Fibroblast of skin of left quadriceps (primary cell): ENCODE measurements around the gene NDOR1.

ENCODE experiments used
- DNase-seq, 2 experiments: peaks; one replicate each; pipeline ENCODE4 v3.0.0-alpha.2; 2013; ENCODE audit warnings: low read depth in 2 of 2

The NDOR1 gene

GRCh38 chr9:137220317-137221094 lies 15.0 kb downstream of the NDOR1 start:
- DNase-seq: no peak

DNA sequence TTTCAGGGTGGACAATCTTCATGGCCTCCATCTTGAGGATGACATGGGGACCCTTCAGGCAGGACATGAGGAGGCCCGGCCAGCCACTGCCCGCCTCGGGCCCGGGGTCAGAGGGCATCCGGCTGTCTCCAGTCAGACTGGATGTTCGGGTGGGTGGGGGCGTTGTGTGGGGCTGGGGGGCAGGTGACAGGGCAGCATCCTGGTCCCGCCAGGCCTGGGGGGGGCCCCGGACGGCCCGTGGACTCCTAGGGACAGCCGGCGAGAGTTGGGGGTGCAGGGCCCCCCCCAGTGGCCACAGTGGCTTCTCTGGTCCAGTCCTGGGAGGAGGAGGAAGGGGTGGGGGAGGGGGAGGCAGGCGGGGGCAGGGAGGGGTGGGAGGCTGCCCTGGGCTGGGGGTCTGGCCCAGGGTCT lies 15.6 kb downstream of the NDOR1 start:
- DNase-seq: no peak

DNA sequence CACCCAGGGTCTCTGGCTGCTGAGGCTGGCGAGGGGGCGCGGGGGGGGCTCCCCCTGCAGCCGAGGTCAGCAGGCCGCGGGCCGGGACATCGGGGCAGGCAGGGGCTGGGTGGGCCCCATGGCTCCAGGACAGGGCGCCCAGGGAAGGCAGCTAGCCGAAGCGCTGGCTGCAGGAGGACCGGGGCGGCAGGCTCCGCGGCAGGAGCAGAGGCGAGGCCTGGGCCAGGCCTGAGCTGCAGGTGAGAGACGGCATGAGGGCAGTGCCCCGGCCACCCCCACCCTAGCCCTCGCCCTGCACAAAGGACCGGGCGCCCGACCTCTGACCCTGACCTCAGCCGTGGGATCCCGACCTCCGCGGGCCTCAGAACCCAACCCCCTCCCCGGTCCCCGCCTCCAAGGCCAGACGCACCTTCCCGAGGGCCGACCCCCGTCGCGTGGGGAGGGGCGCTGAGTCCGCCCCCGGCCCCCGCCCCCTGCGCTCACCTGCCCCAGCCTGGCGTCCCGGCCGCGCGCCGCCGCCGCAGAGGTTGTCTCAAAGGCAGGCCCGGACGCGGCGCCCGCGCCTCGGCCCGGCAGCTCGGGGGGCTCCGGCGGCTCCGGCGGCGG lies 16.1 kb downstream of the NDOR1 start:
- no peak for DNase-seq

DNA sequence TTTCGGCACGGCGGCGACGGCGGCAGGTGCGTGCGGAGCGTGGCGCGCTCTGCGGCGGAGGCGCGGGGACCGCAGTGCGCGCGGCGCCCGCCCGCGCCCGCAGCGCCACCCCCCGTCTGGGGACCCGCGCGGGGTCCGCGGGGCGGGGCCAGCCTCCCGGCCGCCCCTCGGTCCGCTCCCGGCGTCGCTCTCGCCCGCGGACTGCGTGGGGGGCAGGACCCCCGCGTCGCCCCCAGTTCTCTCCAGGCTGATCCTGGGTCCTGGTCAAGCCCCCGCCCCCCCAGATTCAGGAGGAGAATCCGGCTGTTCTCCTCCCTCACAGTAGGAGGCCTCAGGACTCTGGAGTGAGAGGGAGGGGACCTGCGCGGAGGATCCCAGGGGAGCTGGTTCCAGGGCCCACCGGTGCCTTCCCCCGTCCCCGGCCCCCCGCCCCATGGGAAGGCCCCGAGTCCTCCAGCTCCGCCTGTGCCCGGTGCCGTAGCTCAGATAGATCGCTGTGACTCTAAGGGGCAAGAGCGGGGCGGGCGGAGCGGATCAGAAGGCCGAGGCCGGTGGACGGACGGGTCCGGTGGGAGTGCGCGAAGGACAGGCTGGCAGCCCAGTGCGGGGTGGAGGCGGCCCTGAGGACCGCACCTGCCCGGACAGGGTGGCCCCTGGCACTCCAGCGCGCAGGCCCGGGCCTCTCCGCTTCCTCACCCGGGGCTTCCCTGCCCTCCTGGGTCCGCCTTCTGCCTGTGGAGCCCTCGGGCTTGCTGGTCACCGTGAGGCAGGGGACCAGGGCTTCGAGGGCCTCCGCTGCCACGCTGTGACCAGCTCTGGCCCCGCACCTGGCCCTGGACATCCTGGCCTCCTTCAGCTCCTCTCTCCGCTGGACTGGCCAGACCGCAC lies 16.9 kb downstream of the NDOR1 start, which contains the start of gene RNF208:
Gene RNF208 (minus strand): TSS at position 51 of the 888 bp plus-strand sequence. CDS start 1,028 bp downstream, outside the sequence.
- no peak for DNase-seq

DNA sequence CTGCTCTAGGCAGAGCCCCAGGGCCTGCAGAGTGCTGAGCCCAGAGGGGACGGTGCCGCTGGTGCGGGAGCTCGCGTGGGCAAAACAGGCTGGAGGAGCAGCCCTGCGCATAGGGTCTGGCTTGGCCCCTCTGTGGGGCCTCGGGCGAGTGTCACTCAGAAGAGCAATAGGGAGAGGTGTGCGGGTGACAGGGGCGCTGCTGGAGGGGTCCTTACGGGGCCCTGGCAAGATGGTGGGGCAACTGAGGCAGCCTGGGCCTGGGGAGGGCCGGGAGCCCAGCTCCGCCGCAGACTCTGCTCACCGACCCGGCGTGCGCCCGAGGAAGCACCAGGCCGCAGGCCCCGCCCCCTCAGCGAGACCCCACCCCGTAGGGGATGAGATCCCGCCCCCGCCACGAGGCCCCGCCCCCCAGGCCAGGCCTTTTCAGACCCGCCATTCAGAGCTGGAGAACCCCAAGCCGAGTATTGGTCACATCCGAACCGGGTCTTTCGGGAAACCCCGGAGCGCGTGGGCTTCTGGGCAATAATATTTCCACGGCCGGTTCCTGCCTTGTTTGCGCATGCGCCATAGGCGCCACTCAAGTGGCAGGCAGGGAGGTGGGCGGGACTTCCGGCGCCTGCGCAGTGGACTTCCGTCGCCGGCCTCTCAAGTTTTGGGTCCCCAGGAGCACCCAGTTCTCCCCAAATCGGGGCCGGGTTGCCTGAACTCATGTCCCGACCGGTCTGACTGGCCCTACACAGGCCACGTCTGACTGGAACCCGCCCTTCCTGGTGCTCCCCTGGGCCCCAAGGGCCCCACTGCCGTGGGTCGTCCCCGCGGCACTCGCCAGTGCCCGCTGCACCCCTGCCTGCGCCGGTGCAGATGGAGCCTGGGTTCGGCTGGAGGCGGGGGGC lies 17.8 kb downstream of the NDOR1 start:
- peak; percentile 97 for DNase-seq

DNA sequence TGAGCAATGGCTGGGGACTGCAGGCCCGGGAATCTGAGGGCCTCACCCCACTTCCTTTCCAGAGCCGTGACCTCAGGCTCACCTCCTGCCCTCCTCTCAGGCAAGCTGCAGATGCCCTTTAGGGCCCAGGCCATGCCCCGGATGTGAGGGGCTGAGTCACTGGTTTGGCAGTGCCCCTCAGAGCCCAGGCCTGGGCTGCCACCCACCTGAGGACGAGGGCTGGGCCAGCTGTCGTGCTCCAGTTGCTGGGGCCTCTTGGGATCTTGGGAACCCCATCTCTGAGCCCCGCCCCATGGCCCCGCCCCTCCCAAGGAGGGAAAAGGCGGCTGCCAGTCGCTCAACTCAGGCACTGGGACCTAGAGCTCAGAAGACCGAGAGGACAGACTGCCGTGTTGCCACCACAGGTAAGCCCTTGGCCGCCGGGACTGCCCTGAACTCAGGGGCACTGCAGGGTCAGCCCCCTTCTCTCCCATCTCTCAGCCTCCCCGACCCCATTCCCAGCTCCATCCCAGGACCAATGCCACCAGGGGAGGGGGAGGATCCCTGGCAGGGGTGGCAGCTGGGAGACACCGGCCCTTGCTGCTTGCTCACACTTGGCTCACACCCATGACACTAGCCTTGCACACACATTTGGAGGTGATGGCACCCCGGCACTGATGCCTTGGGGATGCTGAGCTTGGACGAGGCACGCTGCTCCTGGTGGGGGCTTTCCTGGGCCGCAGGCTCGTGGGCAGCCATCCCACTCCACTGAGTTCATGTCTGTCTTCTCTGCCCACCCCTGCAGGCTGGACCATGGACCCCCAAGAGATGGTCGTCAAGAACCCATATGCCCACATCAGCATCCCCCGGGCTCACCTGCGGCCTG lies 19.6 kb downstream of the NDOR1 start, which contains the start of gene CYSRT1:
Gene CYSRT1 (plus strand): TSS at position 345 of the 865 bp plus-strand sequence. CDS start 448 bp downstream, at position 793.
- DNase-seq: no peak

- no peak for DNase-seq
These were observed 20.3 kb downstream of the NDOR1 start for GRCh38 chr9:137225699-137226331.

GRCh38 chr9:137226338-137227053 lies 21.0 kb downstream of the NDOR1 start:
- DNase-seq: no peak

- peak; percentile 22 to 36 for DNase-seq
These were observed 21.8 kb downstream of the NDOR1 start, which contains the start of gene RNF224 for GRCh38 chr9:137227054-137227852. Gene RNF224, plus strand, starts transcription at chr9:137227502. Its CDS starts 834 bp downstream, at chr9:137228336.

GRCh38 chr9:137227853-137228505 lies 22.5 kb downstream of the NDOR1 start:
- no peak for DNase-seq

GRCh38 chr9:137228506-137228967 lies 23.0 kb downstream of the NDOR1 start:
- DNase-seq: no peak

DNA sequence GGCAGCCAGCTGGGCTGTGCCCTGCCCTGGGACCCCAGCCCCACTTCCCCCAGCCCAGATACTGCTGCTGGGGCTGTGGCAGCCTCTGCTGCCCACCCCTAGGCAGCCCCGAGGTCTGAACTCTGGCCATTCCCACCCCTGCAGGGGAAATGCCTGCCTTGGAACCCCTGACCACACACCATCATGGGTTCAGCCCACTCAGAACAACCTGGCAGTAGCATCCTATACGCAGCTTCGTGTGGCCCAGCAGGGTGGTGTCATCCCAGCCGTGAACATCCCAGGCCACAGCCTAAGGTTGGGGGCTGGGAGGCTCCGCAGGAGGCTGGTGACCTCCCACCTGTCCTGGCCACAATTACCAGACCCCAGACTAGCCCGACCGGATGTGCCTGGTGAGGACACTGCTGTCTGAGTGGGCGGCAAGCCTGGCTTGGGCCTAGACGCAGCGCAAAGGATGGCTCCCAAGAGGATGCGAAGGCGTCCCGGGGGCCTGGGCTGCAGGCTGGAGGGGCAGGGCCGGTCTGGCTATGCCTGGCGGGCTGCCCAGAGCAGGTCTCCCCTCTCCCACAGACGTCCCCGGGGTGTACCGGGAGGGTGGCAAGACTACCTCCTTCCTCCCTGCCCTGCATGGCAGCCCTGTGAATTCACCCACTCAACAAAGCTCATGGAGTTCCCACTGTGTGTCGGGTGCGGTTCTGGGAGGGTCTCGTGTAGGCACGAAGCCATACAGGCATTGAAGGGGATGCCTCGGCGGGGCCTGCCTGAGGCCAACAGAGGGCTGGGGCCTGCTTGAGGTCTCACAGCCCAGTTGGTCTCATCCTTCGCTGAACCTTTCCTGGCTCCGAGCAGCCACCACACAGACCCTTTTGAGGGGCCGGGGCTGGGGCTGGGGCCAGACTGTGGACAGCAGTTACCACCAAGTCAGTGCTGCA lies 23.7 kb downstream of the NDOR1 start:
- no peak for DNase-seq

DNA sequence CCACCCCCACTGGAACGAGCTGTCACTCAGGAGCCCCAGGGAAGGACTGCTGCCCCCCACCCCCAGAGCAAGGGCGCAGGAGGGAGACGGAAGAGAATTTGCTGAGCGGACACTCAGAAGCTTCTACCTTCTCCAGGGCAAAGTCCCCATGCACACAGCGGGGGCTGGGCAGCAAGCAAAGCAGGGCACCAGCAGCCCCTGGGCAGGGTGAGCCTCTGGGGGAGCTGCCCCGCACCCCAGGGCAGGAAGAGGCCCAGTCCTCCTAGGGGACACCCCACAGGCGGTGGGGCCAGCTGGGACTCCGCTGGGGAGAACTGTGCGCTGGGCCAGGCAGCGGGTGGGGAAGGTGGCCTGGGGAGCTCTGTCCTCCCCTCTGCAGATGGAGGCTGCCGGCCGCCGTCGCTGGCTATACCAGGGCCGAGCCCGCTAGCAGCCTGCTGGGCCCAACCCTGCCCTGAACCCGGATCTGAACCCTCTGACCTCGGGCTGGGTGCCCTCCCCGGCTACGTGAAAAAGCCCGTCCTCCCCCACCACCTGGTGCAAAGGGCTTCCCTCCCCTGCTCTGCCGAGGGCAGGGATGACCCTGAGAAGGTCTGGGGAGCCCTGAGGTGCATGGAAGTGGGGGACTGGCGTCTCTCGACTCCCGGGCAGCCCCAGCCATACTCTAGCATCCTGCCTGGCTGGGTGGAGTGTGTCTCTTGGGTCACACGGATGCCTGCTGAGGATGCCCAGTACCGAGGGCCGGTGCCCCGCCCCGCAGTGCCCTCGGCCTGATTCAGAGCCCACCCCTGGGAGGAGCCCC lies 24.6 kb downstream of the NDOR1 start:
- no peak for DNase-seq

DNA sequence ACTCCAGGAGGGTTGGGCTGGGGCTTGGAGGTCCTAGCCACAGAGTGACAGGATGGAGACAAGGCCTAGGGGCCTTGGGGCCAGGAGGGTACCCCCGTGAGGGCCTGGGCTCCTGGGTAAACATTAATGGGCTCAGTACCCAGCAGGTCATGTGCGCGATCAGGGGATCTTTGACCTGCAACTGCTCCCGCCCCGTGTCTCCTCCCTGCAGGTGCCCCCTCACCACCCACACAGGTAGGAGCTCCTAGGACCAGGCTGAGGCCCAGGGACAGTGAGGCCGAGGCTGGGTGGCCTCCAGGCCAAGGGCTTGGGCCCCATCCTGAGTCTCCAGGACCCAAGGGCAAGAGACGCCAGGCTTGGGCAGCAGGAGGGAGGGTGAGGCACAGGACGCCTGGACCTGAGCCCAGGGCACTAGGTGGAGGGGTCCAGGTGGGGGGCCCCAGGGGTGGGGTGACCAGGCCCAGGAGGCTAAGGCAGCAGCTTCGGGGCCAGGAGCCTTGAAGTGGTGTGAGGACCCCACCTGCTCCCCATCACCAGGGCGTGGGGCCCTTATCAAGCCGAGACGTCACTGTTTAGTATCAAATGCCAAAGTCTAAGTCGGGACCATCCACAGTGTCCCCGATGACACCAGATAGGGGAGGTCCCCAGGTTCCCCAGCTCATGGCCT lies 25.3 kb downstream of the NDOR1 start, which contains the start of gene SLC34A3:
Gene SLC34A3 (plus strand): TSS at position 197 of the 667 bp plus-strand sequence. CDS start 802 bp downstream, outside the sequence.
- DNase-seq: no peak
